GM21576 (cell line): ENCODE measurements around the gene FCSK.
"Not testable (repeated sequence)": the region's sequence is repeated elsewhere in the genome, so short reads cannot be mapped to it uniquely, and the experiment has no call there.

Source experiments
- ATAC-seq: cut with Tn5 transposase; IDR thresholded peaks from one replicate; pipeline ENCODE4 v1.9.1; 2021; ENCODE audit warnings: mild to moderate bottlenecking, moderate library complexity; ENCODE audit not compliant: unreplicated experiment

FCSK gene

GRCh38 chr16:70430667-70431536 lies 23.5 kb upstream of the FCSK start:
- peak; percentile 42 for ATAC-seq

DNA sequence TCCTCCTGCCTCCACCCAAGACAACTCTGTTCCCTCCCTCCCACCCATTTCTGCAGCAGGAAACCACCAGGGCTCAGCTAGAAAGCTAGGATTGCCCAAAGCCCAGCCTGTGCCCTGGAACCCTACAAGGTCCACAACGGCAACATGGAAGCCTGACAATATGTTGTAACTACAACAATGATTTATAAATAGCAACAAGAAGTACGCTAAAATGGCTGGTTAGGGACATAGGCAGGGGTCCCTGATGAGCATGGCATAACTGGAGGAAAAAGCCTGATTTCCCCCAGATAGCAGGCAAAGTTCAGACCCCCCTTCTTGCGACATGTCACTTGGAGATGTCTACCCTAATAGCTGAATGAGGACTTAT lies 22.1 kb upstream of the FCSK start:
- no peak for ATAC-seq

- peak; percentile 25 for ATAC-seq
Observed at GRCh38 chr16:70432723-70433457, 21.5 kb upstream of the FCSK start.

DNA sequence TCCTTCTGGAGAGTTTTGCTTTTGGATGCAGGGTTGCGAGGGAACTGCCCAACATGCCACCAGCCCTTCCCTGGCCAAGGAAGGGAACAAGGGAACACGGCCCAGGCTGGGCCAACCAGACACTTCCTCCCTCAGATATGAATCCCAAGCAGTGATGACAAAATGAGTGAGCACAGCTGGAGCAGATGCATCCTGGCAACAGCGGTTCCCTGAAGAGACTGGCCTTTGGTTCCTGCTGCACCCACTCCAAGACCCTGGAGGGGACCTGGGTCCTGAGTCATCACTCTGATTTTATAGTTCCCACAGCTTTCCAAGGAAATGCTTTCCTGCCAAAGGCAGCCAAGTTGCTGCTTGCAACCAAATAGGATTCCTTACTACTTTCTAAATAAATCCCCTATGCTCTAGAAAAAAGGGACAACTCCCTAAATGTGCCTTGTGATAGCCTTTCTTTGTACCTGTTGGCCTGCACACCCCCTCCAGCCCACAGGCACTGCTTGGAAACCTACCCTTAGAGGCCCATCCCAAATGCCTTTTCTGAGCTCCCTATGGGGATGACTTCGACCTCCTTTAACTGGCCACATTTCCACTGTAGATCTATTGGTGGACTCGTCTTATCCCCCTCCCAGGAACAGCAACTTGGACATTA lies 20.8 kb upstream of the FCSK start:
- ATAC-seq, result no peak

DNA sequence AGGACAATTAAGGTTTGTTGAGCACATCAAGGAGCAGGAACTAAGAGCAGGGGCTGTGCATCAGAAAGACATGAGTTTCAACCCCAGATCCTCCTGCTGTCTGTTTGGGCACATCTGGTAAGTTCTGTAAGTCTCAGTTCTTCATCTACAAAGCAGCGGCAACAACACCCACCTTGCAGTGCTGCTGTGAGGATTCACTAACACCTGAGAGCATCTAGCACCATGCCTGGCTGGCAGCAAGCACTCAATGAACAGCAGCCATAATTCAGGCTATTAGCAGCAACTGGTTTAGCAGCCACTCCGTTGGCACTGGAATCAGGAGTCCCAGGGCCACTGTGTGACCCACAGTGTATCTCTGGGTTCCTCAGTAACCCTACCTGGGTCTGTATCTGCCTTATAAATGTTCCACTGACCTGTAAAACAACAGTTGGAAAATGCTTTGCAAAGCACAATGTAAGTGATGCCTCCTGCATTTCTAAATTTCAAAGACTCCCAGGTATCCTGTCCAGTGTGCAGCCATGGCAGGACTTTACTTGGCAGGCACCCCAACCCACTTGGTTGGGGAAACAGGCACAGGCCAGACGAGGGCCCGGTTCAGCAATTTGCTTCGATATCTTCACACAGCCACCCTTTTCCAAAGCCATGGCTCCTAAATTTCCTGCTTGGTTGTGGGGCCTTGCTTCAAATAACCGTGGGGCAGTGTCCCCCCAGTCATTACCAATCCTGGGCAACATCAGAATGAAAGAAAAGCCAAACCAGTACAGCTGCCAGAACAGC lies 19.7 kb upstream of the FCSK start:
- ATAC-seq, result no peak

DNA sequence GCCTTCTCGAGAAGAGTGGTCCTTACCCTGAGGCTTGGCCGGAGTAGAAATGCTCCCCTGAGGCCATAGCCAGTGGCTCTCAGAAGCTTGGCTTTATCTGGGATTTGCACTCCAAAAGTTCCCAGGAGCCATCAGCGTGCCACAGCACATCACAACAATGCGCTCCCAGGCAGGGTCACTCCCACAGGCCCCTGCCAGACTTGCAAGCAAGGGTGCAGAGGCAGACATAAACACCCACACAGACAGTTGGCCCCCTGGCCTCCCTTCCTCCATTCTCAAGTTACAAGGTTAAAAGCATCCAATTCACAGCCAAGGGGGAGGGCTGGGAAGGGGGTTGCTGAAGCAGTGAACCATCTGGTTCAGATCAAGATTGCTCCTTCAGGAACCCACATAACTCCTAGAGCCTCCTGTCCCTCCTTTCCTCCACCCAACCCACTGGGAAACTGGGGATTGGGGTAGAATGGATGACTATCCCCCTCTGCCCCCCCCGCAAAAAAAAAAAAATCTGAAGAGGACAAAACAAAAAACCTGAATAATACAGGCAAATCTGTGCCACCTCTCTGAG lies 17.3 kb upstream of the FCSK start:
- no peak for ATAC-seq

DNA sequence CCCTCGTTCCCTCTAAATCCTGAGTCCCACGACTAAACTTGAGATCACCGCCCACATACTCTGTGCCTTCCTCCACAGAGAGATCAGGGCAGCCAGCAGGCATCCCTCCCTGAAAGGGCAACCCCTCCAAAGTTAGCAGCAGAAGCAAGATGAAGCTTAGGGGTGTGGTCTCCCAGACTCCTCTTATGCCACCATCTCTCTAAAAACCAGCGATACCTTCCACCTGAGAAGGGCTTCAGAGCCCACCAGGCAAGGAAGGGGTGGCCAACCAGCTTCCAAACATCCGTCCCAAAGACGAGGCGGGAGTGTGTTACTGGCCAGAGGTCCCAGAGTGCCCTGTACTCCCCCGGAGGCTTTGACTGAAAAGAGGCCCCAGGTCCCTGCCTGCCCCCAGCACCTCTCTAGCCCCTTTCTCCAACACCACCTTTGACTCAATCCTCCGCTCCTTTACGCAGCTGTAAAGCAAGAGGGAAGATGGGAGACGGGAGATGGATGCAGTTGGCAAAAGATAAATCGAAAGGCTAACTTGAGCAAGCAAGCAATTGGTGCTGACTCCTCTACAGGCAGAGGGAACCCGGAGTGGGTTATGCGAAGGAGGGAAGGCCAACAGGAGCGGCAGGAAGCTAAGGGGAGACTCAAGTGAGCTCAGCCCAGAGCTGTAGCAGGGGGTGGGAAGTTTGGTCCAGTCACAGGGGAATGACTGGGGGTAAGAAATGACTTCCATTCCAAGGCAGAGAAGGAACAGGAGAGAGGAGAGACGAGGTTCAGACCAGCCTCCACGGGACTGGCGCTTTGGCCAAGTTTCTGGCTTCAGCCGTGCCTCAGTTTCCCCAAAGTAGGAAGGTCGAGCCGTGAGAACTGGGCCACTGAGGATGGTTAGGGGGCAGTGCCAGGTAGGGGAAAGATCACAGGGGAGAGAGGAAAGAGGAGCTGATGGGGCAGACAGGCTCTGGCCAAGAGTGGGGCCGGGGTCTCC lies 16.5 kb upstream of the FCSK start:
- no peak for ATAC-seq

DNA sequence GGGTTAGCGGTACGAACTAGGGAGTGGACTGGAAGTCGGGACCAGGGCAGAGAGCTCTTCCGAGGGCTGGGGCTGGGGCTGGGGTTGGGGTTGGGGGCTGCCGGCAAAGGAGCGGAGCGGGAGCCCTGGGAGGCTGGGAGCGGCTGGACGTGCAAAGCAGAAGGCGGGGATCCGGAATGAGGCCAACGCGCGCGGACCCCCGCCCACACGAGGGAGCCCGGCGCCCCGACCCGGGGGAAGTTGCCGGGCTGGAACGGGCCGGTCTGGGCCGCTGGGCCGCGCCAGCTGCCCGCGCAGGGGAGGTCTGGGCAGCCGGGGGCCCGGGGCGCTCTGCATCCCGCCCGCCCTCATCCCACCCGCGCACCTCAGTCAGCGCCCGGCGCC lies 15.8 kb upstream of the FCSK start:
- no peak for ATAC-seq

DNA sequence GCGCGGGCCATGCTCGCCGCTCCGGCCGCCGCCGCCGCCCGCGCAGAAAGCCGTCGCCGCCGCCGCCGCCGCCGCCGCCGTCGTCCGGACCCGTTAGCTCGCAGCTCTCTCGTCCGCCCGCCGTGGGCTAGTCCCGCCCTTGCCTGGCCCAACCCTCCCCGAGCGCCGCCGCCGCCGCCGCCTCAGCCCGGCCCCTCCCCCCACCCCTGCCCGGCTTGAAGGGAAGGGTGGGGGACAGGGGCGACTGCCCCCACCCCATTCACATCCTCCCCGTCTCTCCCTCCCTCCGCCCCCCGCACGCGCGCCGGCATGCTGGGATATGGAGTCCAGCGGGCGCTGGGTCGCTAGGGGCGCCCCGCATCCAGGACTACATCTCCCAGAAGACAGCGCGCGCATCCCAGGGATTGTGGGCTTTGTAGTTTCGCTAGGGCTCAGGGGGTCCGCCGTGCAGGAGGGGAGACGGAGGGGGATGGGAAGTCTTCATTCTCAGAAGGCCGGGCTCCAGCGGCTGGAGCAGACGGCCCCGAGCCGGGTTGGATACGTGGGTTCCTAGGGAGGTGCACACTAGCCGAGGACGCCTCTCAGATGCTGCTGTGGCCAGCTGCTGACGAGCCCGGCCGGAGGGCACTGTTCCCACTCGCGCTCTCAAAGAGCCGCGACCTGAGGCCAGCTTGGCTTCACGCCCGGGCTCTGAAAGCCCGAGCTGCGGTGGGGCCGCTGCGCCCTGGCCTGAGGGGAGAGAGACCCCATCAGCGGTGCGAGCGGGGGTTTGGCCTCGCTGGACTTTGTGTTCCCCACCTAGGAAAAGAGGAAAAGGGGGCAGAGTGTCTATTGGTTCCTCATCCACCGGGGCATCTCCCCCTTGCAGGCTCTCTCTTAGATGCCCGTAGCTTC lies 15.2 kb upstream of the FCSK start, which contains the start of gene ST3GAL2:
TSS of gene ST3GAL2 (minus strand) at position 132 of the 894 bp plus-strand sequence. CDS start 40,570 bp downstream, outside the sequence.
- ATAC-seq, result peak; percentile 73

DNA sequence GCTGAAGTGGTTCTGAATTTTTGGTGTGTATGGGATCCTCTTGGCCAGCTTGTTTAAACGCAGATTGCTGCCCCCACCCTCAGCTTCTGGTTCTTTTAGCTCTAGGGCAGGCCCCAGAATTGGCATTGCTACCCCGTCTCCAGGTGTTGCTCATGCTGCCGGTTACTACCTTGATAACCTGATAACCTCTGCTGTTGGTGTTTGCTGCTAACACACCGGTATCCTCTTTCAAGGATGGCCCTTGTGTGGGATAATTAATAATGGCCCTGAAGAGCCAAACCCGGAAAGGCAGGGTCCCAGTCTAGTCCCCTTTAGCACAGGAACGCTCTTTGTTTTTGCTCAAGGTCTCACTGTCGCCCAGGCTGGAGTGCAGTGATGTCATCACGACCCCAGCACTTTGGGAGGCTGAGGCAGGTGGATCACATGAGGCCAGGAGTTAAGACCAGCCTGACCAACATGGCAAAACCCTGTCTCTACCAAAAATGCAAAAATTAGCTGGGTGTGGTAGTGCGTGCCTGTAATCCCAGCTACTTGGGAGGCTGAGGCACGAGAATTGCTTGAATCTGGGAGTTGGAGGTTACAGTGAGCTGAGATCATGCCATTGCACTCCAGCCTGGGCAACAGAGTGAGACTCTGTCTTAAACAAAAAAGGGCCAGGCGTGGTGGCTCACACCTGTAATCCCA lies 14.2 kb upstream of the FCSK start:
- ATAC-seq, result no peak

DNA sequence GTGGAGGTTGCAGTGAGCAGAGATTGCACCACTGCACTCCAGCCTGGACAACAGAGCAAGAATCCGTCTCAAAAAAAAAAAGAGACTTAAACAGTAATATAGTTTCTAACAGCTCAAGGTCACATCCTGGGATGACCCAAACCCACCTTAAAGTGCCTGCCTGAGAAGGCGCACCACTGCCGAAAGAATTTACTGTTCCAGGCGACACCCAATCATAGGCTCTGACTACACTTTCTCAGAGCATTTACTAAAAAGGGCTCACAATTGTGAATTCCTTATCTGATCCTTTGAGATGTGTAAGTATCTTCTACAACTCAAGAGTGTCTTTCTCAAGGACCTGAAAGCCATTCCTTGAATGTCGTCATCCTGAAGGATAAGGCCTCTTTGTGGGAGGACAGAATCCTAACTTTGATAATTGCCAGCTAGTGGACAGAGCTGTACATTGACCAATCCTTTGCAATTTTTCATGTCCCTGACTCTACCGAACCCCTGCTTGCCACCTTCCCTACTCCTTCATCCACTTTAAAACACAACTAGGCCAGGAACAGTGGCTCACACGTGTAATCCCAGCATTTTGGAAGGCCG lies 12.9 kb upstream of the FCSK start:
- no peak for ATAC-seq

GRCh38 chr16:70442344-70442743 lies 12.1 kb upstream of the FCSK start:
- ATAC-seq, result no peak

DNA sequence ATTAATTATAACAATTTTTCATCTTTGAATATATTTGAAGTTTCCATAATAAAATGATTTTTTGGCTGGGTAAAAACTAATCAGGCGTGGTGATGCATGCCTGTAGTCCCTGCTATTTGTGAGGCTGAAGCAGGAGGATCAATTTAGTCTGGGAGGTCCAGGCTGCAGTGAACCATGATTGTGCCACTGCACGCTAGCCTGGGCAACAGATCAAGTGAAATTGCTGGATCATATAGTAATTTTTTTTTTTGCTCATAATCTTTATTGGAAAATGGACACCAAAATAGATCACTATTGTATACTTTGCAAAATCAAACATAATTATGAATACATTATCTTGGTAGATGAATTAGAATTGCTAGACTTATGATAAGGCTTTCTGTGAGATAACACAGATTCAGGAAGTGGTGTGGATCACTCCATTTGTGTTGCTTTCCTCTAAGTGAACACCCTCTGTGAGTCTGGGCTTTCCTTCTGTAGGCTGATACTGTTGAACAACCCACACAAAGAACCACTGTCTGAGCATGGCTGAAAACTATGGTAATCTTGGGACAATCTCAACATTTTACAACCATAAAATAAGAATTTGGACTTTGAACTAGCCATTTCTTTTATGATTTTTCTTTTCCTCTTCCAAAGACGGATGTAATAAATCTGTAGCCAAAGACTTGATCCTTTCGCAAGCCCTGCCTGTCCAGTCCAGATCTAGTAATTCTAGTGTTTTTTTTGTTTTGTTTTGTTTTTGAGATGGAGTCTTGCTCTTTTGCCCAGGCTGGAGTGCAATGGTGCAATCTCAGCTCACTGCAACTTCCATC lies 9.9 kb upstream of the FCSK start:
- no peak for ATAC-seq

DNA sequence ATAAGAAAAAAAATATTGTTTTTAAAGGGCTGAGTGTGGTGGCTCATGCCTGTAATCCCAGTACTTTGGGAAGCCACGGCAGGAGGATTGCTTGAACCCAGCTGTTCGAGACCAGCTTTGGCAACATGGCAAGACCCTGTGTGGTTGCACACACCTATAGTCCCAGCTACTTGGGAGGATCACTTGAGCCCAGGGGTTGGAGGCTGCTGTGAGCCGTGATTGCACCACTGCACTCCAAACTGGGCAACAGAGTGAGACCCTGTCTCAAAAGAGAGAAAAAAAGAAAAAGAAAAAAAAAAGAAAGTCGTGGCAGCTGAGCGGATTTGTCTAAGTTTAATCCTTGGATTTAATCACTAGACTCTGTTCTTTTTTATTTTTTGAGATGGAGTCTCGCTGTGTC lies 6.3 kb upstream of the FCSK start:
- no peak for ATAC-seq

DNA sequence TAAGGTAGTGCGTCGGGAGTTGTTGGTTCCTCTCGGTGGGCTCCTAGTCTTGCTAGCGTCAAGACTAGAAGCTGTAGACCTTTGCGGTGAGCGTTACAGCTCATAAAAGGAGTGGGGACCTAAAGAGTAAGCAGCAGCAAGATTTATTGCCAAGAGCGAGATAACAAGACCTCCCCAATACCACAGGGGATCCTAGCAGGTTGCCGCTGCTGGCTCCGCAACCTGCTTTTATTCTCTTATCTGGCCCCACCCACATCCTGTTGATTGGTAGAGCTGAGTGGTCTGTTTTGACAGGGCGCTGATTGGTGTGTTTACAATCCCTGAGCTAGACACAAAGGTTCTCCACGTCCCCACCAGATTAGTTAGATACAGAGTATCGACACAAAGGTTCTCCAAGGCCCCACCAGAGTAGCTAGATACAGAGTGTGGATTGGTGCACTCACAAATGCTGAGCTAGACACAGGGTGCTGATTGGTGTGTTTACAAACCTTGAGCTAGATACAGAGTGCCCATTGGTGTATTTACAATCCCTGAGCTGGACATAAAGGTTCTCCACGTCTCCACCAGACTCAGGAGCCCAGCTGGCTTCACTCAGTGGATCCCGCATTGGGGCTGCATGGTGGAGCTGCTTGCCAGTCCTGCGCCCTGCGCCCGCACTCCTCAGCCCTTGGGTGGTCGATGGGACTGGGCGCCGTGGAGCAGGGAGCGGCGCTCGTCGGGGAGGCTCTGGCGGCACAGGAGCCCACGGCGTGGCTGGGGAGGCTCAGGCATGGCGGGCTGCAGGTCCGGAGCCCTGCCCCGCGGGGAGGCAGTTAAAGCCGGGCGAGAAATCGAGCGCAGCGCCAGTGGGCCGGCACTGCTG lies 4.0 kb upstream of the FCSK start:
- not testable (repeated sequence) for ATAC-seq

DNA sequence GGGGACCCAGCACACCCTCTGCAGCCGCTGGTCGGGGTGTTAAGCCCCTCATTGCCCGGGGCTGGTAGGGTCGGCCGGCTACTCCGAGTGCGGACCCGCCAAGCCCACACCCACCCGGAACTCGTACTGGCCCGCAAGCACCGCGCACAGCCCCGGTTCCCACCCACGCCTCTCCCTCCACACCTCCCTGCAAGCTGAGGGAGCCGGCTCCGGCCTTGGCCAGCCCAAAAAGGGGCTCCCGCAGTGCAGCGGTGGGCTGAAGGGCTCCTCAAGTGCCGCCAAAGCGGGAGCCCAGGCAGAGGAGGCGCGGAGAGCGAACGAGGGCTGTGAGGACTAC lies 3.4 kb upstream of the FCSK start:
- ATAC-seq, result not testable (repeated sequence)
